Small intestine (tissue), 7 donors: ENCODE measurements around the gene PRICKLE2. TPM values are rescaled to one million over a fixed set of nuclear protein-coding genes. Genes with fewer than 3 reads are reported as not detected.

ENCODE experiments used
- DNase-seq, 2 donors: peaks; one replicate each; pipeline versions ENCODE4 v3.0.0 to v3.0.0-alpha.2; 2013
- FAIRE-seq: peaks from 2 replicates; lab custom pipeline; 2012; peaks lifted over from hg19 to GRCh38; lab: Jason Lieb, UNC
- H3K27ac ChIP-seq, 3 donors: one replicate each; pipeline ENCODE4 v1.5.1; 2013; ENCODE audit warnings: low read length in 2 of 3, mild to moderate bottlenecking in 2 of 3, control low read depth in 1 of 3, inconsistent platforms in 1 of 3, low read depth in 1 of 3, moderate library complexity in 1 of 3
- H3K27me3 ChIP-seq, 3 donors: one replicate each; pipeline ENCODE4 v1.6.1; 2013; ENCODE audit warnings: low read length in 3 of 3, inconsistent platforms in 1 of 3; ENCODE audit not compliant: control insufficient read depth in 3 of 3, insufficient read depth in 3 of 3
- H3K36me3 ChIP-seq, 3 donors: one replicate each; pipeline ENCODE4 v1.6.1; 2013; ENCODE audit warnings: low read length in 3 of 3, inconsistent platforms in 1 of 3, low read depth in 1 of 3, mild to moderate bottlenecking in 1 of 3, moderate library complexity in 1 of 3; ENCODE audit not compliant: control insufficient read depth in 3 of 3, insufficient read depth in 2 of 3
- H3K4me1 ChIP-seq, 3 donors: one replicate each; pipeline ENCODE4 v1.6.1; 2013; ENCODE audit warnings: low read length in 2 of 3, inconsistent platforms in 1 of 3, low read depth in 1 of 3, mild to moderate bottlenecking in 1 of 3, moderate library complexity in 1 of 3; ENCODE audit not compliant: control insufficient read depth in 3 of 3, insufficient read depth in 2 of 3
- H3K4me3 ChIP-seq, 3 donors: one replicate each; pipeline ENCODE4 v1.5.1; 2013; ENCODE audit warnings: low read length in 3 of 3, control low read depth in 1 of 3, inconsistent platforms in 1 of 3, low read depth in 1 of 3, mild to moderate bottlenecking in 1 of 3, moderate library complexity in 1 of 3
- H3K9me3 ChIP-seq, 2 donors: one replicate each; pipeline ENCODE4 v1.6.1; 2013; ENCODE audit warnings: low read depth in 1 of 2, low read length in 1 of 2; ENCODE audit not compliant: control insufficient read depth in 2 of 2, insufficient read depth in 1 of 2
- WGBS, 3 donors: extraction: QIAGEN DNeasy Blood & Tissue Kit; methylation state at CpG; one replicate each; pipeline ENCODE4 v1.1.7; 2013; 5-methylcytosine and 5-hydroxymethylcytosine counted together
- polyA plus RNA-seq, 4 donors: library from polyadenylated mRNA; stranded (reverse) in 3 of 4; unstranded in 1 of 4; fragments of 200-250 nt in 3 of 4; fragments of 120-200 nt in 1 of 4; gene quantifications; one replicate each; pipeline versions ENCODE4 v1.2.1 to v1.2.3, GENCODE V29; 2013
- donor health status: healthy with polysubstance abuse.
- donor health status: control.
- donor health status: control.
- donor health status: Bipolar disorder and iron deficiency.
- donor health status: healthy.

Gene PRICKLE2
- polyA plus RNA-seq, 4 donors, result 0.54 to 3.7 (median 2.5) TPM; not detected in 1

GRCh38 chr3:64073158-64073761 is 152.0 kb downstream of the PRICKLE2 start:
- no peak for FAIRE-seq

GRCh38 chr3:64072126-64072525 is 153.1 kb downstream of the PRICKLE2 start:
- Histone ChIP-seq H3K4me1 (no peaks in the 10 kb centered on the region), H3K4me3 (no peak overlapping the region), H3K27ac (no peak overlapping the region), H3K9me3 (peaks cover 0 to 3% of the 10 kb centered on the region in 2 donors), H3K36me3 (no peaks in the 10 kb centered on the region), H3K27me3 (peaks cover 0 to 2% (median 0%) of the 10 kb centered on the region in 3 donors)
- FAIRE-seq (no peak), DNase-seq (no peak)
- 84 to 88% (median 84%) methylated on average over 2 of the region's 2 CpGs for WGBS, 3 donors

More at GRCh38 chr3:64073158-64073761, 152.0 kb downstream of the PRICKLE2 start:
- Histone ChIP-seq H3K9me3 (peaks cover 0 to 3% of the 10 kb centered on the region in 2 donors), H3K36me3 (no peaks in the 10 kb centered on the region), H3K4me3 (no peak overlapping the region), H3K27me3 (no peaks in the 10 kb centered on the region), H3K27ac (no peak overlapping the region), H3K4me1 (no peaks in the 10 kb centered on the region)
- no peak for DNase-seq
- 17 to 23% (median 22%) methylated on average over 1 of the region's 1 CpG for WGBS, 3 donors

- Histone ChIP-seq H3K27ac (no peak overlapping the region), H3K9me3 (peaks cover 0 to 3% of the 10 kb centered on the region in 2 donors), H3K4me3 (no peak overlapping the region), H3K27me3 (peaks cover 0 to 2% (median 0%) of the 10 kb centered on the region in 3 donors), H3K4me1 (no peaks in the 10 kb centered on the region), H3K36me3 (no peaks in the 10 kb centered on the region)
- FAIRE-seq (no peak), DNase-seq (no peak)
Observed at GRCh38 chr3:64070704-64071103, 154.6 kb downstream of the PRICKLE2 start.

GRCh38 chr3:64067506-64068346 is 157.5 kb downstream of the PRICKLE2 start:
- FAIRE-seq, result no peak
- no peak for DNase-seq
- H3K4me1 ChIP-seq, result no peaks in the 10 kb centered on the region
- H3K4me3 ChIP-seq, result no peak overlapping the region
- 63 to 70% (median 65%) methylated on average over 10 of the region's 10 CpGs for WGBS, 3 donors
- peaks cover 0 to 3% of the 10 kb centered on the region in 2 donors for H3K9me3 ChIP-seq
- peaks cover 0 to 2% (median 0%) of the 10 kb centered on the region in 3 donors for H3K27me3 ChIP-seq
- no peak overlapping the region for H3K27ac ChIP-seq
- H3K36me3 ChIP-seq, result no peaks in the 10 kb centered on the region

DNA sequence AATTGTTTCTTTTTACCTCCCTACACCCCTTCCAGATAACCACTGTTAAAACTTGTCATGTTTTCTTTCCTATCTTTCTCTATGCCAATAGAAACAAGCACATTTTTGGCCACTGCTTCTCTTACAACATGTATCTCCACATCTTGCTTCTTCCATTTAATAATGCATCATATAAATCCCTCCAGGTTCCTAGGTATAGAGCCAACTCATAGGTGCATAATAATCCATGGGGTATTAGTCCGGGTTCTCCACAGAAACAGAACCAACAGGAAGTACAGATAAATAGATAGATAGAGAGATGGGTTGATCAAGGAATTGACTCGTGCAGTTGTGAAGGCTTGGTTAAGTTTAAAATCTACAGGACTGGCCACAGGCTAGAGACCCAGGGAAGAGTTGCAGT is 160.5 kb downstream of the PRICKLE2 start:
- H3K4me1 ChIP-seq, result no peaks in the 10 kb centered on the region
- no peak for FAIRE-seq
- no peaks in the 10 kb centered on the region for H3K9me3 ChIP-seq
- 83 to 85% (median 85%) methylated on average over 2 of the region's 2 CpGs for WGBS, 3 donors
- no peak overlapping the region for H3K27ac ChIP-seq
- DNase-seq, result no peak
- no peaks in the 10 kb centered on the region for H3K36me3 ChIP-seq
- peaks cover 0 to 2% (median 0%) of the 10 kb centered on the region in 3 donors for H3K27me3 ChIP-seq
- H3K4me3 ChIP-seq, result no peak overlapping the region

DNA sequence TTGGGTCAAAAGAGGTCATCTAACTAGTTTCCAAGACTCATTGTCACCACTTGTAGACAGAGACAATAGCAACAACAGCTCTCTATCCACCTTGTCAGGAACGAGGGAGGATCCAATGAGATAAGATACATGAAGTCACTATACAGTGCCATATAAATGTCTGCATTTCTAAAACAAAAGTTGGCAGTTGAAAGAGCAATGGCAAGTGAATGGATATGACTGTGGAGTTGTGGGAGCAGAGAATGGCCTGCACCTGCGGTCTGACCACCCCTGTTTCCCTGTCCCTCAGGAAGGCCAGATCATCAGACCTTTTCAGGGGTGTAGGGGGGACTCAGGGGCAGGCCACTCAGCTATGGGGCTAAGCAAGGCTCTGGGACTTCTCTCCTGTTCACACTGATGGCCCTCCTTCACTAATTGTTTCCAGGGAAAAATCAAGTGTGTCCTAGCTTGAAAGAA is 161.3 kb downstream of the PRICKLE2 start:
- Histone ChIP-seq H3K4me1 (no peaks in the 10 kb centered on the region), H3K9me3 (no peaks in the 10 kb centered on the region), H3K27ac (no peak overlapping the region), H3K4me3 (no peak overlapping the region), H3K27me3 (peaks cover 0 to 2% (median 0%) of the 10 kb centered on the region in 3 donors), H3K36me3 (no peaks in the 10 kb centered on the region)
- FAIRE-seq, result no peak
- 39 to 78% (median 41%) methylated on average over 2 of the region's 2 CpGs for WGBS, 3 donors
- no peak for DNase-seq

DNA sequence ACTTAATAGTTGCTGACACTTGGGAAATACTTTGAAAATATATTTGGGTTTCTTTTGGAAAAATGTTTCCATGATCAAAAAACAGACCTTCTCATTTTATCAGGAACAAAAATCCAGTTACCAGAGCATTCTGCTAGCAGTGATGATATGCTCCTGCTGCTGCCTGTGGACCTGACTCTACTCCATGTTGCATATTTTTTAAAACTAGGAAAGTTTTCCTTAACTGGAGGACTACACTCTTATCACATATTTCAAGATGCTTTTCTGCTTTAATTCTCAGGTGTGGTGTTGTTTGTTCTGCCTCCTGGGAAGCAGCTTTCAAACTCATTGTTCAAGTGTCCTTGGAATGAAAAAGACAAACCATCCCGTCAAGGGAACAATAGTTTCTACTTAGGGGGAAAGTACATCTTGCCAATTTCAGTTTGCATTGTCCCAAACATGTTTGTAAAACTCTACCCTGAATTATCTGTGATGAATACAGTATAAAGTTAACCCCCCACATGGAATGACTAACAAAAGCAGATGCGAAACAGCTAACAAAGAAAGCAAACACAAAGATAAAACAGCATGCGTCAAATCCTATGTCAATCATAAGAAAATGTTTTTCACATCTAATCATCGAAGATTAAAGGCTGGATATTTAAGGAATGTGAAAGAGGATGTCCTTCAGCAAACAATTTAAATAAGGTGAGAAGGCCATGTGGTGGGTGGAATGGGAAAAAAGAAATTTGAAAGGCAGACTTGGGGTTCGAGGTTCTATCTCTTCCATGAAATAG is 161.9 kb downstream of the PRICKLE2 start:
- Histone ChIP-seq H3K4me1 (no peaks in the 10 kb centered on the region), H3K27me3 (peaks cover 0 to 2% (median 0%) of the 10 kb centered on the region in 3 donors), H3K9me3 (no peaks in the 10 kb centered on the region), H3K4me3 (no peak overlapping the region), H3K27ac (no peak overlapping the region), H3K36me3 (no peaks in the 10 kb centered on the region)
- WGBS, 3 donors, result 62 to 72% (median 63%) methylated on average over 5 of the region's 5 CpGs
- DNase-seq, result no peak
- no peak for FAIRE-seq

- WGBS, 3 donors, result 77 to 85% (median 78%) methylated on average over 5 of the region's 5 CpGs
- Histone ChIP-seq H3K27ac (no peak overlapping the region), H3K4me1 (no peaks in the 10 kb centered on the region), H3K4me3 (no peak overlapping the region), H3K27me3 (no peaks in the 10 kb centered on the region), H3K9me3 (no peaks in the 10 kb centered on the region), H3K36me3 (no peaks in the 10 kb centered on the region)
- DNase-seq (no peak), FAIRE-seq (no peak)
Observed at GRCh38 chr3:64061628-64062027, 163.6 kb downstream of the PRICKLE2 start.
